ENCODE measurements around the gene SUMO4. TPM values are rescaled to one million over a fixed set of nuclear protein-coding genes. Genes with fewer than 3 reads are reported as not detected.

SUMO4 gene
- total RNA-seq: 1 to 10 TPM; 5.7 to 5.8 TPM
- 1 to 10 TPM in 1 of 2 donors, under 1 TPM in 1; 0.65 to 1.1 TPM for polyA plus RNA-seq (ENCODE audit: insufficient read length in 2 of 2)
- long read RNA-seq, donor 1, partial matches to known transcripts: 0 of 1 reads
- long read RNA-seq, donor 1, other reads (novel, unspliced or antisense): 0 of 1 reads
- long read RNA-seq, donor 2, partial matches to known transcripts: 0 of 2 reads
- long read RNA-seq, donor 2, other reads (novel, unspliced or antisense): 0 of 2 reads
- long read RNA-seq, donor 3: 0 reads
- long read RNA-seq, donor 4: 0 reads

DNA sequence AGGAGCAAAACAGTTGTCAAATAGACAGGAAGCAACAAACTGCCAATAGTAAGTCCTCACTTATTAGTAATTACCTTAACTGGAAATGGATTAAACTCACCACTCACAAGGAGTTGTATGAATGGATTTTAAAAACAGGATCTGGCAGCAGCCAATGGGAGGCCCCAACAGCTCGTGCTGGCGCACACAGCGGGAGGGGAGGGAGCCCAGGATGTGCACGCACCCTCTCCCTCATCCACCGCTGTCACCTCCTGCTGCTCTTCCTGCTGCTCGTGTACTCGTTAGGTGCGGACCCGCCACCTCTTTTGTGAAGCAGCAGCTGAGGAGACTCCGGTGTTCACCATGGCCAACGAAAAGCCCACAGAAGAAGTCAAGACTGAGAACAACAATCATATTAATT lies at the start of gene SUMO4:
SUMO4 (plus strand) TSS at position 213 of the 400 bp plus-strand sequence; CDS start at position 343, 130 bp downstream.
- Histone ChIP-seq H3K27me3 (ENCODE audit: control insufficient read depth, insufficient read depth, low read length) (no peaks in the 10 kb centered on the region), H3K36me3 (ENCODE audit: control insufficient read depth, insufficient read depth, low read length) (peaks cover 11% of the 10 kb centered on the region), H3K9me3 (ENCODE audit: control insufficient read depth, insufficient read depth, low read length) (no peaks in the 10 kb centered on the region), H3K4me3 (ENCODE audit: low read depth, low read length) (no peak within 1 kb of the TSS), H3K27ac (ENCODE audit: low read depth, low read length) (no peak within 1 kb of the TSS), H3K4me1 (ENCODE audit: control insufficient read depth, insufficient read depth, low read length) (no peaks in the 10 kb centered on the region)
- WGBS (ENCODE audit: insufficient coverage): 96% methylated on average over 9 of the region's 11 CpGs
- DNase-seq (ENCODE audit: low read depth in 4 of 6, low spot score in 6 of 6): no peak

DNA sequence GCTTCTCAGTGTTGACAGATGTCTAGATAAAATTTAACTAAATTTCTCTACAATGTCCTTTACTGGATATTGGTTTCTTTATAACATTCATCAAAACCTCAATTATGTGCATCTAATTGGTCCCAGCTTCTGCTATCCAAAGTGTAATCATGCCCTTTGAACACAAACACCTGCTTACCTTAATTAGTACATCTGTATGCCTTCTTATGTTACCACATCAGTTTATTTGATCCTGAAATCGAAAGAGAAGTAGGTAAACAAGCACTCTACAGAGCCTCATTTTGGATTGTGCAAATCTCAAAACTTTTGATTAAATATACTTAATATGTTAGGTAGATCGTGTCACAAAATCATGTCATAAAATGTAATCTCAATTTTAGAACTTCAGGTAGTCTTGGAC lies 46.1 kb upstream of the SUMO4 start:
- H3K9me3 ChIP-seq (ENCODE audit: control insufficient read depth, insufficient read depth, low read length): no peaks in the 10 kb centered on the region
- H3K36me3 ChIP-seq (ENCODE audit: control insufficient read depth, insufficient read depth, low read length): no peaks in the 10 kb centered on the region
- no peaks in the 10 kb centered on the region for H3K27me3 ChIP-seq (ENCODE audit: control insufficient read depth, insufficient read depth, low read length)
- no CpG with 5 or more reads among the region's 2 CpGs for WGBS (ENCODE audit: insufficient coverage)
- DNase-seq (ENCODE audit: low read depth in 4 of 6, low spot score in 6 of 6): peak in 1 of 6 donors; percentile 32
- H3K27ac ChIP-seq (ENCODE audit: low read depth, low read length): no peak overlapping the region
- no peaks in the 10 kb centered on the region for H3K4me1 ChIP-seq (ENCODE audit: control insufficient read depth, insufficient read depth, low read length)
- no peak overlapping the region for H3K4me3 ChIP-seq (ENCODE audit: low read depth, low read length)

DNA sequence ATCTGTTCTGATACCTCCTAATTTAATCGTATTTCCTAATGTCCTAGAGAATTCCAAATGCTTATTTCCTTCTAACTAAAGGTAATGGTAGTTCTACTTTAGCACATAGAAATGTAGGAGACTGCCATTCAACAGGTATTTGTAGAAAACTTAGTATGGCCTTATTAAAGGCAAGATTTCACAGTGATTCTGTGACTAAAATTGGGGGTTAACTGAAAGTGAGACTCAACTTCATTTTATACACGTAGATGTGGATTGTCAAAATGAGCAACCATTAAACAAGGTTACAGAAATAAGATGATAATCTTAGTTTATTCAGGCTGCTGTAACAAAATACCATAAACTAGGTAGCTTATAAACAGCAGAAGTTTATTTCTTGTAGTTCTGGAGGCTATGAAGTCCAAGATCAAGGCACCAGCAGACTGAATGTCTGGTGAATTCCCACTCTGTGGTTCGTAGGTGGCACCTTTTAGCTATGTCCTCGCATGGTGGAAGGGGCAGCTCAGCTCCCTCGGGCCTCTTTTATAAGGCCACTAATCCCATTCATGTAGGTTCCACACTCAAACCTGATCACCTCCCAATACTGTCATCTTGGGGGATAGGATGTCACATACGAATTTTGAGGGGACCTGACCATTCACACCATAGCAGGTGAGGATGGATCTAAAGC lies 43.8 kb upstream of the SUMO4 start:
- DNase-seq (ENCODE audit: low read depth in 4 of 6, low spot score in 6 of 6): no peak
- Histone ChIP-seq H3K9me3 (ENCODE audit: control insufficient read depth, insufficient read depth, low read length) (no peaks in the 10 kb centered on the region), H3K27ac (ENCODE audit: low read depth, low read length) (no peak overlapping the region), H3K36me3 (ENCODE audit: control insufficient read depth, insufficient read depth, low read length) (no peaks in the 10 kb centered on the region), H3K4me1 (ENCODE audit: control insufficient read depth, insufficient read depth, low read length) (no peaks in the 10 kb centered on the region), H3K27me3 (ENCODE audit: control insufficient read depth, insufficient read depth, low read length) (no peaks in the 10 kb centered on the region), H3K4me3 (ENCODE audit: low read depth, low read length) (no peak overlapping the region)
- WGBS (ENCODE audit: insufficient coverage): 100% methylated on average over 1 of the region's 6 CpGs

DNA sequence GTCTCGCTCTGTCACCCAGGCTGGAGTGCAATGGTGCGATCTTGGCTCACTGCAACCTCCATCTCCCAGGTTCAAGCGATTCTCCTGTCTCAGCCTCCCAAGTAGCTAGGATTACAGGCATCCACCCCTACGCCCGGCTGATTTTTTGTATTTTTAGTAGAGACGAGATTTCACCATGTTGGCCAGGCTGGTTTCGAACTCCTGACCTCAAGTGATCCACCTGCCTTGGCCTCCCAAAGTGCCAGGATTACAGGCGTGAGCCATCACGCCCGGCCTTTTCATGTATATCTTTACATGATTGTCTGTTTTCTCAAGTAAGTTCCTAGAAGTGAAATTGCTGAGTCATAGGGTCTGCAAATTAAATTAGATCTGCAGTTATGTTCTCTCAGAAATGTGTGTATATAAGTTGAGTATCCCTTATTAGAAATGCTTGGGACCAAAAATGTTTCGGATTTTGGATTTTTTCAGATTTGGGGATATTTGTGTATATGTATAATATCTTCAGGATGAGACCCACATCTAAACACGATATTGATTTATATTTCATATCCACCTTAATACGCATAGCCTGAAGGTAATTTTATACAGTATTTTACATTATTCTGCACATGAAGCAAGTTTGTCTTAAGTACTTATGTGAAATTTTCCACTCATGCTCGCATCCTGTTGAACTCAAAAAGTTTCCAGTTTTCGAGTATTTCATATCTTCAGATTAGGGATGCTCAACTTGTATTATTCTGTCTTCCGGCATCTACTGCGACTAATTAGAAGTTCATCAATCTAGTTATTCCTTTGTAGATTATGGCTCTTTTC lies 42.1 kb upstream of the SUMO4 start:
- 94% methylated on average over 3 of the region's 17 CpGs for WGBS (ENCODE audit: insufficient coverage)
- no peak overlapping the region for H3K4me3 ChIP-seq (ENCODE audit: low read depth, low read length)

DNA sequence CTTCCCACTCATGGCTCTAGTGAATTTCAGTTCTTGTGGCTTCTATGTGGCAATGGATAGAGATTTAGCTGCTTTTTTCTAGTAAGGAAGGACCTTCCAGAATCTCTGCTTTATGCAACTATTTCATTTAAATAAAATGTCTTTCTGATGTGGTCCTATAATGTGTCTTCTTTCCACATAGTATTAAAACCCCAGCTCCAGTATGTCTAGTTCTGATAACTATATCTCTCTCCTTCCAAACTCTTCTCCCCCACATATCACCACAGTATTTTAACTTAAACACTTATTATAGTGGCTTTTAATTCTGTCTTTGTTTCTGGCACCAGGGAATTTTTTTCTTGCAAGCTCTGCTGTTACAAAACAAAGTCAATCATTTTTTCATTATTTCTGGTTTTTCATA lies 40.6 kb upstream of the SUMO4 start:
- Histone ChIP-seq H3K27ac (ENCODE audit: low read depth, low read length) (no peak overlapping the region), H3K4me3 (ENCODE audit: low read depth, low read length) (no peak overlapping the region)

More for the DNA sequence above, 42.1 kb upstream of the SUMO4 start:
- DNase-seq (ENCODE audit: low read depth in 4 of 6, low spot score in 6 of 6): no peak
- no peaks in the 10 kb centered on the region for H3K4me1 ChIP-seq (ENCODE audit: control insufficient read depth, insufficient read depth, low read length)
- no peak overlapping the region for H3K27ac ChIP-seq (ENCODE audit: low read depth, low read length)
- H3K9me3 ChIP-seq (ENCODE audit: control insufficient read depth, insufficient read depth, low read length): no peaks in the 10 kb centered on the region
- no peaks in the 10 kb centered on the region for H3K36me3 ChIP-seq (ENCODE audit: control insufficient read depth, insufficient read depth, low read length)
- no peaks in the 10 kb centered on the region for H3K27me3 ChIP-seq (ENCODE audit: control insufficient read depth, insufficient read depth, low read length)

DNA sequence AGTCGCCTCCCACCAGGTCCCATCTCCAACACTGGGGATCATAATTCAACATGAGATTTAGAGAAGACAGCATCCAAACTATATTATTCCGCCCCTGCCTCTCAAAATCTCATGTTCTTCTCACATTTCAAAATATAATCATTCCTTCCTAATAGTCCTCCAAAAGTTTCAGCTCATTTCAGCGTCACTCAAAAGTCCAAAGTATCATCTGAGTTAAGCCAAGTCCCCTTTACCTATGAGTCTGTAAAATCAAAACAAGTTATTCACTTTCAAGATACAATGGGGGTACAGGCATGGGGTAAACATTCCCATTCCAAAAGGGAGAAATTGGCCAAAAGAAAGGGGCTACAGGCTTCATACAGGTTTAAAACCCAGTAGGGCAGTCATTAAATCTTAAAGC lies 39.5 kb upstream of the SUMO4 start:
- Histone ChIP-seq H3K27me3 (ENCODE audit: control insufficient read depth, insufficient read depth, low read length) (no peaks in the 10 kb centered on the region), H3K9me3 (ENCODE audit: control insufficient read depth, insufficient read depth, low read length) (no peaks in the 10 kb centered on the region), H3K4me3 (ENCODE audit: low read depth, low read length) (no peak overlapping the region), H3K27ac (ENCODE audit: low read depth, low read length) (no peak overlapping the region), H3K4me1 (ENCODE audit: control insufficient read depth, insufficient read depth, low read length) (no peaks in the 10 kb centered on the region), H3K36me3 (ENCODE audit: control insufficient read depth, insufficient read depth, low read length) (no peaks in the 10 kb centered on the region)
- DNase-seq (ENCODE audit: low read depth in 4 of 6, low spot score in 6 of 6): no peak
- WGBS (ENCODE audit: insufficient coverage): 90% methylated on average over 2 of the region's 3 CpGs

More for the DNA sequence above, 40.6 kb upstream of the SUMO4 start:
- H3K36me3 ChIP-seq (ENCODE audit: control insufficient read depth, insufficient read depth, low read length): no peaks in the 10 kb centered on the region
- H3K27me3 ChIP-seq (ENCODE audit: control insufficient read depth, insufficient read depth, low read length): no peaks in the 10 kb centered on the region
- no peaks in the 10 kb centered on the region for H3K4me1 ChIP-seq (ENCODE audit: control insufficient read depth, insufficient read depth, low read length)
- no peaks in the 10 kb centered on the region for H3K9me3 ChIP-seq (ENCODE audit: control insufficient read depth, insufficient read depth, low read length)
- DNase-seq (ENCODE audit: low read depth in 4 of 6, low spot score in 6 of 6): no peak

DNA sequence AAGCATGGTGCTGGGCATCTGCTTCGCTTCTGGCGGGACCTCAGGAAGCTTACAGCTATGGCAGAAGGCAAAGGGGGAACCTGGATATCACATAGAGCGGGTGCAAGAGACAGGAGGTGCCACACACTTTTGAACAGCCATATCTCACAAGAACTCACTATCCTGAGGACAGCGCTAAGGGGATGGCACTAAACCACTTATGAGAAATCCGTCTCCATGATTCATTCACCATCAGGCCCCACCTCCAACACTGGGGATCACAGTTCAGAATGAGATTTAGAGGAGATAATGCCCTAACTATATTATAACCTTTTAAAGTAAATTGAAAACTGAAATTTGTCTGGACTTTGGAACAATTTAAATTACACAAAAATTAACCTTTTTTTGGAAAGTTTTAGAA lies 37.8 kb upstream of the SUMO4 start:
- Histone ChIP-seq H3K4me1 (ENCODE audit: control insufficient read depth, insufficient read depth, low read length) (no peaks in the 10 kb centered on the region), H3K27ac (ENCODE audit: low read depth, low read length) (no peak overlapping the region), H3K36me3 (ENCODE audit: control insufficient read depth, insufficient read depth, low read length) (no peaks in the 10 kb centered on the region), H3K9me3 (ENCODE audit: control insufficient read depth, insufficient read depth, low read length) (no peaks in the 10 kb centered on the region), H3K4me3 (ENCODE audit: low read depth, low read length) (no peak overlapping the region), H3K27me3 (ENCODE audit: control insufficient read depth, insufficient read depth, low read length) (no peaks in the 10 kb centered on the region)
- DNase-seq (ENCODE audit: low read depth in 4 of 6, low spot score in 6 of 6): no peak
- WGBS (ENCODE audit: insufficient coverage): 94% methylated on average over 2 of the region's 5 CpGs

DNA sequence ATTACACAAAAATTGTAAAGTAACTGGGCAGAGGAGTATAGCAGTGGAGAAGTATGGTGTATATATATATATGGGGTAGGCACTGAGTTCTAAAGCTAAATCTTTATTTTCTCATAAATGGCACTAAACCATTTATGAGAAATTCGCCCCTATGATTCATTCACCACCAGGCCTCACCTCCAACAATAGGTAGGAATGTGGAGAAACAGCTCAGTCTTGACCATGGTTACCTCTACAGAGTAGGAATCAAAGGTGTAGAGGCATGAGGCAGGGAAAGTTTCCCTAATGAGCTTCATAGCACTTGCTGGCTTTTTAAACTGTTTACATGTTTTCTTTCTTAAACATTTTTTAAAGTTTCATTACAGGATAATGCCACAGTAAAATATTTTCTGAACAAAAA lies 36.9 kb upstream of the SUMO4 start:
- no peak for DNase-seq (ENCODE audit: low read depth in 4 of 6, low spot score in 6 of 6)
- WGBS (ENCODE audit: insufficient coverage): no CpG with 5 or more reads among the region's 1 CpG

DNA sequence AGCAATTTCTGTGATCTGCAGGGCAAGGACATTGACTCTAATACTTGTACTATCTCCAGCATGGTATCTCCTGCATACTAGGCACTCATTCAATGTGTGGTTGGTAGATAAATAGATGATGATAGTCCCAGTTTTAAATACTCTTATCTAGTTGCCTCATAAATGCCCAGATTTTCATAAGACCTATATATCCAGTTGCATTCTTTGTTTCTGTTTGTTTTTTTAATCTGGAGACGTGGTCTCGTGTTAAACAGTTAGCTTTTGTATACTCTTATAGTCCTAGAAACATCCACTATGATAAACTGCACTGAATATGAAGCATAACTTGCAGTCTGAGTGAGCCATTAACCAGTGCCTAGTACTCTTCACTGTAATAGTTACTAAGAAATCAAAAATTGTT lies 35.5 kb upstream of the SUMO4 start:
- Histone ChIP-seq H3K36me3 (ENCODE audit: control insufficient read depth, insufficient read depth, low read length) (no peaks in the 10 kb centered on the region), H3K4me3 (ENCODE audit: low read depth, low read length) (no peak overlapping the region), H3K27me3 (ENCODE audit: control insufficient read depth, insufficient read depth, low read length) (no peaks in the 10 kb centered on the region), H3K9me3 (ENCODE audit: control insufficient read depth, insufficient read depth, low read length) (no peaks in the 10 kb centered on the region), H3K27ac (ENCODE audit: low read depth, low read length) (no peak overlapping the region), H3K4me1 (ENCODE audit: control insufficient read depth, insufficient read depth, low read length) (no peaks in the 10 kb centered on the region)
- DNase-seq (ENCODE audit: low read depth in 4 of 6, low spot score in 6 of 6): no peak
- WGBS (ENCODE audit: insufficient coverage): no CpG with 5 or more reads among the region's 2 CpGs

More for the DNA sequence above, 36.9 kb upstream of the SUMO4 start:
- Histone ChIP-seq H3K27ac (ENCODE audit: low read depth, low read length) (no peak overlapping the region), H3K4me1 (ENCODE audit: control insufficient read depth, insufficient read depth, low read length) (no peaks in the 10 kb centered on the region), H3K4me3 (ENCODE audit: low read depth, low read length) (no peak overlapping the region), H3K36me3 (ENCODE audit: control insufficient read depth, insufficient read depth, low read length) (no peaks in the 10 kb centered on the region), H3K9me3 (ENCODE audit: control insufficient read depth, insufficient read depth, low read length) (no peaks in the 10 kb centered on the region), H3K27me3 (ENCODE audit: control insufficient read depth, insufficient read depth, low read length) (no peaks in the 10 kb centered on the region)
